Activated naive CD4-positive, alpha-beta T cell treated with anti-CD3 and anti-CD28 coated beads for 36 hours (primary cell): ENCODE results near the gene MS4A1. TPM values are rescaled to one million over a fixed set of nuclear protein-coding genes. Genes with fewer than 3 reads are reported as not detected.

ENCODE experiments used
- CTCF ChIA-PET: fragments of 350-600 bp; sonication (Branson Sonifier 250); formaldehyde crosslinking; loops from one replicate; lab custom pipeline; 2021; ENCODE audit warnings: antibody characterized with exemption; lab: Charles Lee
- DNase-seq: peaks from one replicate; pipeline ENCODE4 v3.0.0-alpha.2; 2020
- H3K27ac Mint-ChIP-seq: one replicate; pipeline ENCODE4 v1.8.0; 2021; ENCODE audit warnings: mild to moderate bottlenecking, mixed read lengths
- H3K27me3 Mint-ChIP-seq: one replicate; pipeline ENCODE4 v1.8.0; 2021; ENCODE audit warnings: low read depth, mixed read lengths
- H3K36me3 Mint-ChIP-seq: one replicate; pipeline ENCODE4 v1.8.0; 2021; ENCODE audit warnings: low read depth, mixed read lengths
- H3K4me1 Mint-ChIP-seq: one replicate; pipeline ENCODE4 v1.8.0; 2021; ENCODE audit warnings: low read depth, mixed read lengths
- H3K4me3 Mint-ChIP-seq: one replicate; pipeline ENCODE4 v1.8.0; 2021; ENCODE audit warnings: mild to moderate bottlenecking, moderate library complexity, mixed read lengths
- H3K9me3 Mint-ChIP-seq: one replicate; pipeline ENCODE4 v1.8.0; 2021; ENCODE audit warnings: mixed read lengths
- intact Hi-C: fragments of 100-400 bp; cut with micrococcal nuclease; formaldehyde crosslinking; loops from one replicate; pipeline ENCODE4 v1.15.1; 2023
- total RNA-seq, 2 experiments: library from RNA; stranded (reverse); gene quantifications; one replicate each; pipeline ENCODE4 v1.2.3, GENCODE V29; 2021

Gene MS4A1
- total RNA-seq, 2 experiments from 2014 or later: 0.35 to 0.36 TPM

DNA sequence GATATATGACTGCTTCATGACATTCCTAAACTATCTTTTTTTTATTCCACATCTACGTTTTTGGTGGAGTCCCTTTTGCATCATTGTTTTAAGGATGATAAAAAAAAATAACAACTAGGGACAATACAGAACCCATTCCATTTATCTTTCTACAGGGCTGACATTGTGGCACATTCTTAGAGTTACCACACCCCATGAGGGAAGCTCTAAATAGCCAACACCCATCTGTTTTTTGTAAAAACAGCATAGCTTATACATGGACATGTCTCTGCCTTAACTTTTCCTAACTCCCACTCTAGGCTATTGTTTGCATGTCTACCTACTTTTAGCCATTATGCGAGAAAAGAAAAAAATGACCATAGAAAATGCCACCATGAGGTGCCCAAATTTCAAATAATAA lies 13.2 kb downstream of the MS4A1 start:
- no peak overlapping the region for H3K4me3 Mint-ChIP-seq
- no peaks in the 10 kb centered on the region for H3K9me3 Mint-ChIP-seq
- H3K27me3 Mint-ChIP-seq: peaks cover 7% of the 10 kb centered on the region
- H3K4me1 Mint-ChIP-seq: no peaks in the 10 kb centered on the region
- intact Hi-C loops: no loop called here
- no peak for DNase-seq
- H3K27ac Mint-ChIP-seq: no peak overlapping the region
- CTCF ChIA-PET: no interaction called here
- H3K36me3 Mint-ChIP-seq: no peaks in the 10 kb centered on the region

- DNase-seq: no peak
- H3K4me1 Mint-ChIP-seq: no peaks in the 10 kb centered on the region
- intact Hi-C loops: no loop called here
- CTCF ChIA-PET: no interaction called here
- H3K27me3 Mint-ChIP-seq: peaks cover 7% of the 10 kb centered on the region
- no peak overlapping the region for H3K27ac Mint-ChIP-seq
- H3K36me3 Mint-ChIP-seq: no peaks in the 10 kb centered on the region
- H3K4me3 Mint-ChIP-seq: no peak overlapping the region
- no peaks in the 10 kb centered on the region for H3K9me3 Mint-ChIP-seq
Observed at GRCh38 chr11:60469723-60470122, 14.1 kb downstream of the MS4A1 start.

DNA sequence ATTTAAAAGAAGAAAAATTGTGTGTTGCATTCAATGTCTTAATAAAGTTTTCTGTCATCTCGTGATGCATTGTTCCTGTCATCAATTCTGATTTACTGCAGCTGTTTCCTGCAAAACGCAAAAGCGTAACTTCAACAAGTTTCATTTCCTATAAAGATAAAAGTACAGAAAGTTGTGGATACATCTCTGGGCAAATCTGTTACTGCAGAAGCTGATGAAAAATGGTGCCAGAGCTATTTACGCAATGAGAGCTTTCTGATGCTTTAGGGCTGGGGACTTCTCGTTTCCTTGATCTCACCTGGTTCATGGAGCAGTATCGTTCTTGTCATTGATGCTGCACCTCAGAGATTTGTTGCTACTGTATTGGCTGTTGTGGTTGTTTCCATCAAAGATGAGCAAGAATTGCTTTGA lies 21.4 kb downstream of the MS4A1 start:
- no peaks in the 10 kb centered on the region for H3K9me3 Mint-ChIP-seq
- H3K4me1 Mint-ChIP-seq: peaks cover 2% of the 10 kb centered on the region
- no peak overlapping the region for H3K4me3 Mint-ChIP-seq
- no peaks in the 10 kb centered on the region for H3K36me3 Mint-ChIP-seq
- no peak overlapping the region for H3K27ac Mint-ChIP-seq
- intact Hi-C loops: no loop called here
- H3K27me3 Mint-ChIP-seq: no peaks in the 10 kb centered on the region
- CTCF ChIA-PET: no interaction called here
- DNase-seq: peak; percentile 7

DNA sequence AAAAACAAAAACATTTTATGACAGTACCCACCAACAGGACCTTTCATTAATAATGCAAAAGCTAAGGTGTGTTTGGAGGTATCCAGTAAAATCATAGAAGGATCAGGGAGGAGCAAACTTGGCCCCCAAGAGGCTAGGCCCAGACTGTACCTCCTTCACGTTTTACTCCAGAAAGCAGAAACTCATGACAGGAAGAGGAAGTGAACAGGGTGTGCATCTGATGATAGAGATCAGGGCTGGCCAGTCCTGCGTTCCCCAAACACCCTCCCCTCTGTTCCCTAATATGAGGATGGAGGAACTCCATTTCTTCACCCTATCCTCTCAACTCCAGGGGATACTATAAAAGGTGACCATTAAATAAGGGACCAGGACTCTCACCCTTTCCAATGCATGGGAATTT lies 26.7 kb downstream of the MS4A1 start:
- intact Hi-C loops: no loop called here
- DNase-seq: no peak
- H3K4me1 Mint-ChIP-seq: peaks cover 4% of the 10 kb centered on the region
- no peaks in the 10 kb centered on the region for H3K9me3 Mint-ChIP-seq
- H3K27ac Mint-ChIP-seq: no peak overlapping the region
- CTCF ChIA-PET: interaction anchor here (0.5 kb wide), 1 partner anchor 212 kb away, joined by 3 read pairs; no protein-coding TSS in a partner anchor
- no peak overlapping the region for H3K4me3 Mint-ChIP-seq
- no peaks in the 10 kb centered on the region for H3K27me3 Mint-ChIP-seq
- no peaks in the 10 kb centered on the region for H3K36me3 Mint-ChIP-seq

- no peaks in the 10 kb centered on the region for H3K36me3 Mint-ChIP-seq
- DNase-seq: peak; percentile 38
Observed at GRCh38 chr11:60485987-60486386, 30.3 kb downstream of the MS4A1 start.

GRCh38 chr11:60492488-60493009 lies 36.9 kb downstream of the MS4A1 start, which contains the start of gene MS4A12:
Gene MS4A12 (plus strand): TSS chr11:60492778. CDS start chr11:60497319, 4,541 bp downstream.
- Mint-ChIP-seq H3K27ac (no peak within 1 kb of the TSS), H3K4me3 (no peak within 1 kb of the TSS), H3K27me3 (peaks cover 3% of the 10 kb centered on the region), H3K36me3 (no peaks in the 10 kb centered on the region), H3K4me1 (no peaks in the 10 kb centered on the region), H3K9me3 (no peaks in the 10 kb centered on the region)
- no peak for DNase-seq
- intact Hi-C loops: no loop called here
- CTCF ChIA-PET: no interaction called here

More at GRCh38 chr11:60485987-60486386, 30.3 kb downstream of the MS4A1 start:
- Mint-ChIP-seq H3K27me3 (no peaks in the 10 kb centered on the region), H3K27ac (no peak overlapping the region), H3K4me1 (peaks cover 4% of the 10 kb centered on the region), H3K4me3 (no peak overlapping the region), H3K9me3 (no peaks in the 10 kb centered on the region)
- CTCF ChIA-PET: no interaction called here
- intact Hi-C loops: loop anchor here (1.0 to 2.0 kb wide), 3 partner anchors 123 to 221 kb away; no protein-coding TSS in a partner anchor

GRCh38 chr11:60493454-60493853 lies 37.8 kb downstream of the MS4A1 start:
- Mint-ChIP-seq H3K4me3 (no peak overlapping the region), H3K9me3 (no peaks in the 10 kb centered on the region), H3K36me3 (no peaks in the 10 kb centered on the region), H3K27ac (no peak overlapping the region), H3K27me3 (peaks cover 3% of the 10 kb centered on the region), H3K4me1 (no peaks in the 10 kb centered on the region)
- DNase-seq: no peak
- CTCF ChIA-PET: no interaction called here
- intact Hi-C loops: no loop called here

- Mint-ChIP-seq H3K9me3 (no peaks in the 10 kb centered on the region), H3K27me3 (peaks cover 6% of the 10 kb centered on the region), H3K36me3 (no peaks in the 10 kb centered on the region), H3K4me1 (peaks cover 5% of the 10 kb centered on the region), H3K27ac (no peak overlapping the region), H3K4me3 (no peak overlapping the region)
- intact Hi-C loops: no loop called here
- DNase-seq: no peak
- CTCF ChIA-PET: interaction anchor here (1.4 kb wide), 1 partner anchor 135 kb away, joined by 3 read pairs; no protein-coding TSS in a partner anchor
Observed at GRCh38 chr11:60498399-60498798, 42.8 kb downstream of the MS4A1 start.

- Mint-ChIP-seq H3K27ac (no peak overlapping the region), H3K36me3 (no peaks in the 10 kb centered on the region), H3K4me1 (peaks cover 5% of the 10 kb centered on the region), H3K4me3 (no peak overlapping the region), H3K27me3 (peaks cover 6% of the 10 kb centered on the region), H3K9me3 (no peaks in the 10 kb centered on the region)
- DNase-seq: peak; percentile 36
- CTCF ChIA-PET: interaction anchor here (1.4 kb wide), 1 partner anchor 135 kb away, joined by 3 read pairs; no protein-coding TSS in a partner anchor
- intact Hi-C loops: no loop called here
Observed at GRCh38 chr11:60498853-60499252, 43.2 kb downstream of the MS4A1 start.

GRCh38 chr11:60500276-60500910 lies 44.7 kb downstream of the MS4A1 start:
- DNase-seq: no peak
- H3K4me1 Mint-ChIP-seq: peaks cover 10% of the 10 kb centered on the region
- CTCF ChIA-PET: no interaction called here
- H3K27me3 Mint-ChIP-seq: peaks cover 3% of the 10 kb centered on the region
- H3K4me3 Mint-ChIP-seq: no peak overlapping the region
- H3K27ac Mint-ChIP-seq: no peak overlapping the region
- intact Hi-C loops: no loop called here
- H3K9me3 Mint-ChIP-seq: no peaks in the 10 kb centered on the region
- no peaks in the 10 kb centered on the region for H3K36me3 Mint-ChIP-seq

DNA sequence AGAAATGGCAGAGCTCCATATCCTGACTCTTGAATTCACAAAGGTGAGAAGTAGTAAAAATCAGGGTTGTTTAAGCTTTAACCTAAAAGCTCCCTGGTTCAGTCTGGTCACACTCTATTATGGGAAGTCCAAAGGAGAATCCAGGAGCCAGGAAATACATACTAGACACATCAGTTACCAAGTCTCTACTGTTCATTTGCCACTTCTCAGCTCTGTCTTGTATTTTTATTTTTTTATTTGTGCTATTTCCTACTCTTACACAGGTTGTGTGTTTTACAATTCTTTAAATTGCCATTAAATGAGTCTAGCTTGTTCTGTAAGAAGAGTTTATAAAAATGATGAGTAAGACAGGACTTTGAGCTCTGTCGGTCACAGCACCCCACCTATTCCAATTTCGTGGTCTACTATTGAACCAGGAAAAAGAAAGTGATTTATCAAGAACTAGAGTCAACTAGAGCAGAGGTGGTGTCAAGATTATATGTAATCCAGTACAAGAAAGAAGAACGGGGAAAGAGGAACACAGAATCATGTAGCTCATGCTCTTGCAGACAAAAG lies 46.7 kb downstream of the MS4A1 start:
- CTCF ChIA-PET: no interaction called here
- H3K36me3 Mint-ChIP-seq: no peaks in the 10 kb centered on the region
- no peaks in the 10 kb centered on the region for H3K9me3 Mint-ChIP-seq
- H3K27me3 Mint-ChIP-seq: peaks cover 3% of the 10 kb centered on the region
- no peak overlapping the region for H3K27ac Mint-ChIP-seq
- no peak for DNase-seq
- intact Hi-C loops: no loop called here
- no peak overlapping the region for H3K4me3 Mint-ChIP-seq
- peaks cover 10% of the 10 kb centered on the region for H3K4me1 Mint-ChIP-seq

DNA sequence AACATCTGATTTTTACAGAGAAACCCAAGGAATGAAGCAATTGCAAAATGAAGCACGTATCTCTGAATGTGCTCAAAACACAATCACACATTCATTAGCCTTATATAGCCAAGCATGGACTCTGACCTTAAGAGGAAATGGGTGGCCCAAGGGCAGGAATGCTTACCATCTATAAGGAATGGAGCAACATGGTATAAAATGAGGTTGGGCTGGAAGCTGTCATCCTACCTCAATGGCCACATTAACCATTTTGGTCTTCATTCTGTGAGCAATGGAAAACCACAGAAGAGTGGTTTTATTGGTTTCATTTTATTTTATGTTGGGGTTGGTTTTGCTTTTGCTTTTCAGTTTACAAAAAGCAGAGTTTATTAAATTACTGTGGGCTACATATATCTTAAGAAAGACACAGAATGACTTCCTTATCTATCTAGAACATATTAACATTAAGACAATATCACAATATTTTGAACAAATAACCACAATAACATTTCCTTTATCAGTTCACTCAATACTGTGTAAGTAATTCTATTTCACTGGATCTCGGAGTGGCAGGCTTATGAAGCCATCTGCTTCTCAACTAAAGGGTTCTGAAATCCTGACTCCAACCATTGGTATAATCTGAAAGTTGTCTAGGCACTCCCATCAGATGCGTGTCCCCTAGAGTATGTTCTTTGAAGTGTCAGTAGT lies 48.7 kb downstream of the MS4A1 start:
- no peaks in the 10 kb centered on the region for H3K36me3 Mint-ChIP-seq
- H3K4me1 Mint-ChIP-seq: peaks cover 6% of the 10 kb centered on the region
- peak; percentile 6 for DNase-seq
- no peak overlapping the region for H3K27ac Mint-ChIP-seq
- H3K9me3 Mint-ChIP-seq: peaks cover 2% of the 10 kb centered on the region
- intact Hi-C loops: no loop called here
- no peak overlapping the region for H3K4me3 Mint-ChIP-seq
- CTCF ChIA-PET: interaction anchor here (0.6 to 1.6 kb wide), 3 partner anchors 58 to 162 kb away, joined by 3 to 6 read pairs (median 6); no protein-coding TSS in a partner anchor
- H3K27me3 Mint-ChIP-seq: peaks cover 2% of the 10 kb centered on the region
